ENCODE results near the gene CLK1.

CLK1 gene

DNA sequence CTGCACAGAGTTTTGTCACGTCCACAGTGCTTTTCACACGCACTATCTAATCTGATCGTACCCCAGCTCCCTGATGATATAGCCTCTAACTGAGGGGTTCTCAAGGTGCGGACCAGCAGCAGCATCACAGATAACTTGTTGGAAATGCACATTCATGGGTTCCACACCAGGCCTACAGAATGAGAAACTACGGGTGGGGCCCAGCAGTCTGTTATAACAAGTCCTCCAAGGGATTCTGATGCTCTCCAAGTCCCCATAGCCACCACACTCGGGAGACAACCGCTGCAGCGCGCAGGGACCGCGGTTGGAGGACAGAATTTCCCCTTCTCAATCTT lies 53.5 kb downstream of the CLK1 start:
- no peak for DNase-seq

DNA sequence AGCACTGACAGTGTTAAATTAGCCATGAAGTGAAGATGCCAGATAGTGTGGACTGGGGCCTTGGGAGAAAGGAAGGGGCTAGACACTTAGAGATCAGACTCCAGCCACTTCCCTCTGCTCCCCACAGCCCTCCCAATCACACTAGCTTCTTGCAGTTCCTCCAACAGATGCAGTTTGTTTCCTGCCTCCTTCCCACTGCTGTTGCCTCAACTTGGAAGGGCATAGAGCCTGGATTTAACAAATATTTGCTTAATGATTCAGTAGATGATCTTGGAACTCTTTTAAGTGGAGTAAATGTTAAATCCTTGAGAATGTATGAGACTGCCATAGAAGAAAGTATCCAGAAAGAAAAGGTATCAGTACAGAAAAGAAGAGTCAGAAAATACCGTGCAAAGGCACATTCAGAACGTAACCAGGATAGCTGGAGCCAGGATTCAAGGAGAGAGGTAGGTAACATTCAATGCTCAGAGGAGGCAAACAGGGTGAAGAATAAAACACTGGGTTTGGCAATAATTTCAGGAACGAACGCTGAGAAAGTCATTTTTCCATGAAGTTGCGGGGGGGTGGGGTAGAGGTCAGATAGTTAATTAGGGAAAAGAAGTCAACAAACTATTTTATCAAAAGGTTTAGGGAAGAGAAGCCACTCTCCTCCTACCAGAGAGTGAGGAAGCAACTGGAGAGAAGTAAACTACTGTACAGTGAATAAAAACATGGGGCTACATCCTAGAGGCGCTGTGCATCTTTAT lies 54.0 kb downstream of the CLK1 start:
- DNase-seq, result peak in 1 of 2 experiments; percentile 6

DNA sequence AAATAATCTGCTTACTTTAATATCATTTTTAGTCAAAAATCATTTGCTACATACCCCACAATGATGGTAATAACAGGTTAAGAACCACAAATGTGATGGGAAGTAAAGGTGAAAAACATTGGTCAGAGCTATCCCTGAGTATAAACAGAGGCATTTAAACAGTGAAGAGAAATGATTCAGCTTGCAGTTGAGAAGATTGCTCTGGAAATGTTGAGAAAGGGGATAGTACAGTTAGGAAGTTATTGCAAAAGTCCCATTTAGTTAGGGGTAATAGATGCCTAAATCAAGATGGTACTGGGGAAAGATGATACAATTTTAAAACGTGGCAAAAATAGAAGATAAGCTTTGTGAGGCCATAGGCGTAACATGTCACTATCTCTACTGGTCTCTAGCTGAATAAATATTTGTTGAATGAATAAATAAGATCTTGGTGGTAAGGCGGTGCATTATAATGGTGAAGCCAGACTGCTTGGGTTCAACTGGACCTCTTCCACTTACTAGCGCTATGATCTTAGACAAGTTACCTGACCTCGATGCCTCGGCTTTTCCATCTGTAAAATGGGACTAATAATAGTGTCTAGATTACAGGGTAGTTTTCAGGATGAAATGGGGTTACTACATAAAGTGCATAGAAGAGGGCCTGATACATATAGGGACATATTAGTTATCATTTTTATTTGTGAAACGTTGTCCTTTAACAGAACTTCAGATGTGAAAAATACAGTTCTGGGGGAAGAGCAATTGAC lies 54.8 kb downstream of the CLK1 start:
- no peak for DNase-seq

Data from SHP77 (cell line).